Vagina (tissue), 2 donors: ENCODE data around the gene NHLRC2. TPM values are rescaled to one million over a fixed set of nuclear protein-coding genes. Genes with fewer than 3 reads are reported as not detected.

Experiments
- DNase-seq, 2 donors: peaks; one replicate each; pipeline ENCODE4 v3.0.0-alpha.2; 2017; ENCODE audit errors: extremely low spot score in 2 of 2
- H3K27ac ChIP-seq: fragments of 200-600 bp; sonication (generic); one replicate; pipeline ENCODE4 v1.5.1; 2019
- H3K27me3 ChIP-seq: fragments of 200-600 bp; sonication (generic); one replicate; pipeline ENCODE4 v1.5.1; 2019
- H3K36me3 ChIP-seq, 2 donors: fragments of 200-600 bp; sonication (generic); one replicate each; pipeline ENCODE4 v1.5.1; 2017 to 2019
- H3K4me1 ChIP-seq: fragments of 200-600 bp; sonication (generic); one replicate; pipeline ENCODE4 v1.5.1; 2019
- H3K4me3 ChIP-seq, 2 donors: fragments of 200-600 bp; sonication (generic); 1 replicate in 1 of 2; 2 replicates in 1 of 2; pipeline ENCODE4 v1.5.1; 2016 to 2019
- H3K9me3 ChIP-seq: fragments of 200-600 bp; sonication (generic); one replicate; pipeline ENCODE4 v1.5.1; 2019
- CTCF ChIP-seq, 3 experiments: fragments of 450-650 bp in 2 of 3; fragments of 200-600 bp in 1 of 3; sonication (generic) in 1 of 3; IDR thresholded peaks; one replicate each; pipeline ENCODE4 v1.5.1; 2017 to 2019; ENCODE audit warnings: antibody characterized with exemption in 3 of 3, mild to moderate bottlenecking in 2 of 3, moderate library complexity in 2 of 3
- POLR2A ChIP-seq, 2 donors: fragments of 450-650 bp; IDR thresholded peaks; one replicate each; pipeline ENCODE4 v1.6.1; 2017; ENCODE audit warnings: antibody characterized with exemption in 2 of 2, mild to moderate bottlenecking in 2 of 2, moderate library complexity in 2 of 2
- POLR2AphosphoS5 ChIP-seq, 2 donors: sonication (generic); formaldehyde crosslinking; IDR thresholded peaks; one replicate each; pipeline ENCODE4 v1.9.0; 2017; ENCODE audit warnings: antibody characterized with exemption in 2 of 2, mild to moderate bottlenecking in 2 of 2, low read depth in 1 of 2; ENCODE audit not compliant: insufficient read depth in 1 of 2
- intact Hi-C: fragments of 100-400 bp; cut with DNase I; formaldehyde crosslinking; loops from one replicate; pipeline ENCODE4 v1.15.1; 2023
- total RNA-seq: library from RNA; depleted of rRNA; stranded (reverse); fragments of >200 nt; gene quantifications from one replicate; pipeline ENCODE4 v1.2.3, GENCODE V29; 2016

The NHLRC2 gene
- total RNA-seq, 1 donor from 2014 or later = 16.7 TPM

- Histone ChIP-seq H3K4me3 (no peak overlapping the region), H3K36me3 (peaks cover 0 to 9% of the 10 kb centered on the region in 2 donors), H3K4me1 (no peaks in the 10 kb centered on the region), H3K27me3 (no peaks in the 10 kb centered on the region), H3K27ac (no peak overlapping the region), H3K9me3 (no peaks in the 10 kb centered on the region)
- TF ChIP-seq POLR2AphosphoS5 (IDR thresholded peaks at IDR 0.05; ENCODE audit: insufficient read depth in 1 of 2, low read depth in 1 of 2) (no peak), CTCF (IDR thresholded peaks at IDR 0.05) (no peak), POLR2A (IDR thresholded peaks at IDR 0.05) (no peak)
- intact Hi-C loops = no loop called here
- DNase-seq = no peak
Observed at GRCh38 chr10:113894581-113894980, 40.1 kb downstream of the NHLRC2 start.

GRCh38 chr10:113895018-113895417 lies 40.6 kb downstream of the NHLRC2 start:
- TF ChIP-seq CTCF (IDR thresholded peaks at IDR 0.05) (no peak), POLR2AphosphoS5 (IDR thresholded peaks at IDR 0.05; ENCODE audit: insufficient read depth in 1 of 2, low read depth in 1 of 2) (no peak), POLR2A (IDR thresholded peaks at IDR 0.05) (no peak)
- intact Hi-C loops = no loop called here

GRCh38 chr10:113897693-113898618 lies 43.5 kb downstream of the NHLRC2 start:
- DNase-seq = no peak
- Histone ChIP-seq H3K27ac (no peak overlapping the region), H3K36me3 (peaks cover 0 to 9% of the 10 kb centered on the region in 2 donors), H3K27me3 (no peaks in the 10 kb centered on the region), H3K9me3 (no peaks in the 10 kb centered on the region), H3K4me3 (no peak overlapping the region), H3K4me1 (no peaks in the 10 kb centered on the region)
- TF ChIP-seq POLR2AphosphoS5 (IDR thresholded peaks at IDR 0.05; ENCODE audit: insufficient read depth in 1 of 2, low read depth in 1 of 2) (no peak), CTCF (IDR thresholded peaks at IDR 0.05) (no peak), POLR2A (IDR thresholded peaks at IDR 0.05) (no peak)
- intact Hi-C loops = no loop called here

More at GRCh38 chr10:113895018-113895417, 40.6 kb downstream of the NHLRC2 start:
- Histone ChIP-seq H3K27me3 (no peaks in the 10 kb centered on the region), H3K9me3 (no peaks in the 10 kb centered on the region), H3K4me1 (no peaks in the 10 kb centered on the region), H3K27ac (no peak overlapping the region), H3K4me3 (no peak overlapping the region), H3K36me3 (peaks cover 0 to 9% of the 10 kb centered on the region in 2 donors)
- no peak for DNase-seq

GRCh38 chr10:113899952-113900598 lies 45.6 kb downstream of the NHLRC2 start:
- no peaks in the 10 kb centered on the region for H3K9me3 ChIP-seq
- no peaks in the 10 kb centered on the region for H3K4me1 ChIP-seq
- no peak overlapping the region for H3K4me3 ChIP-seq
- peaks cover 0 to 15% of the 10 kb centered on the region in 2 donors for H3K36me3 ChIP-seq
- H3K27ac ChIP-seq = no peak overlapping the region
- no peaks in the 10 kb centered on the region for H3K27me3 ChIP-seq
- intact Hi-C loops = no loop called here
- TF ChIP-seq POLR2AphosphoS5 (IDR thresholded peaks at IDR 0.05; ENCODE audit: insufficient read depth in 1 of 2, low read depth in 1 of 2) (no peak), POLR2A (IDR thresholded peaks at IDR 0.05) (no peak), CTCF (IDR thresholded peaks at IDR 0.05) (no peak)
- no peak for DNase-seq
